H1 (cell line): ENCODE measurements around the gene ABCC9. TPM values are rescaled to one million over a fixed set of nuclear protein-coding genes. Genes with fewer than 3 reads are reported as not detected.

Experiments used
- CTCF ChIA-PET: fragments of 300-600 bp; sonication (Branson Sonifier 250); formaldehyde crosslinking; loops from one replicate; lab custom pipeline; 2021; ENCODE audit not compliant: partially characterized antibody; lab: Charles Lee
- POLR2A ChIA-PET: fragments of 300-600 bp; sonication (Branson Sonifier 250); formaldehyde crosslinking; loops from one replicate; lab custom pipeline; 2021; ENCODE audit warnings: inconsistent platforms; ENCODE audit not compliant: partially characterized antibody; lab: Charles Lee
- DNase-seq, 2 experiments: peaks; one replicate each; pipeline versions ENCODE4 v3.0.0 to v3.0.0-alpha.2; 2010 to 2022; ENCODE audit warnings: low spot score in 2 of 2, low read depth in 1 of 2, mixed read lengths in 1 of 2
- FAIRE-seq: peaks from 2 replicates; lab custom pipeline; 2011; peaks lifted over from hg19 to GRCh38; lab: Jason Lieb, UNC
- H2AFZ ChIP-seq: 2 replicates; pipeline ENCODE4 v1.8.1; 2012; ENCODE audit warnings: low read length, inconsistent platforms
- H2AK5ac ChIP-seq: 2 replicates; pipeline ENCODE4 v1.6.1; 2013; ENCODE audit warnings: low read depth, low read length
- H2BK120ac ChIP-seq: replicated peaks from 2 replicates; pipeline ENCODE3; 2013; ENCODE audit warnings: low read depth, low read length, inconsistent platforms
- H2BK12ac ChIP-seq: 2 replicates; pipeline ENCODE4 v1.6.1; 2013; ENCODE audit warnings: low read depth, low read length
- H2BK15ac ChIP-seq: 2 replicates; pipeline ENCODE4 v1.6.1; 2013; ENCODE audit warnings: low read length
- H2BK20ac ChIP-seq: 2 replicates; pipeline ENCODE4 v1.6.1; 2013; ENCODE audit warnings: low read length
- H2BK5ac ChIP-seq: 2 replicates; pipeline ENCODE4 v1.6.1; 2013; ENCODE audit warnings: low read depth, low read length
- H3K14ac ChIP-seq: 2 replicates; pipeline ENCODE4 v1.6.1; 2013; ENCODE audit warnings: inconsistent platforms; ENCODE audit not compliant: insufficient read length
- H3K18ac ChIP-seq: 2 replicates; pipeline ENCODE4 v1.6.1; 2013; ENCODE audit warnings: low read length; ENCODE audit errors: extremely low read depth
- H3K23ac ChIP-seq: 2 replicates; pipeline ENCODE4 v1.6.1; 2013; ENCODE audit warnings: inconsistent platforms; ENCODE audit not compliant: insufficient read length
- H3K23me2 ChIP-seq: 2 replicates; pipeline ENCODE4 v1.6.1; 2013; ENCODE audit warnings: low read depth, low read length
- H3K27ac ChIP-seq: 2 replicates; pipeline ENCODE4 v1.6.1; 2011; ENCODE audit warnings: low read depth, low read length, inconsistent platforms
- H3K27me3 ChIP-seq, 4 experiments: replicated peaks in 1 of 4; 1 replicate in 1 of 4; 2 replicates in 3 of 4; pipeline versions ENCODE4 v1.6.1 to v1.8.1; 2011 to 2013; ENCODE audit warnings: low read length in 3 of 4, mild to moderate bottlenecking in 3 of 4, inconsistent platforms in 2 of 4, mixed read lengths in 2 of 4, moderate library complexity in 1 of 4; ENCODE audit not compliant: control insufficient read depth in 3 of 4, insufficient read depth in 3 of 4; ENCODE audit errors: extremely low read depth in 1 of 4
- H3K36me3 ChIP-seq, 4 experiments: 2 replicates each; pipeline versions ENCODE4 v1.6.1 to v1.8.1; 2011 to 2013; ENCODE audit warnings: mild to moderate bottlenecking in 4 of 4, low read length in 3 of 4, moderate library complexity in 2 of 4, control low read depth in 1 of 4, inconsistent platforms in 1 of 4; ENCODE audit not compliant: insufficient read depth in 4 of 4, control insufficient read depth in 2 of 4
- H3K4ac ChIP-seq: replicated peaks from 2 replicates; pipeline ENCODE3; 2013; ENCODE audit warnings: low read length, low read depth, mixed read lengths, inconsistent platforms; ENCODE audit not compliant: insufficient read length
- H3K4me1 ChIP-seq, 4 experiments: replicated peaks in 1 of 4; 1 replicate in 1 of 4; 2 replicates in 3 of 4; pipeline versions ENCODE4 v1.6.1 to v1.8.1; 2011 to 2013; ENCODE audit warnings: low read length in 3 of 4, inconsistent platforms in 2 of 4, mixed read lengths in 1 of 4; ENCODE audit not compliant: insufficient read depth in 4 of 4, control insufficient read depth in 3 of 4
- H3K4me2 ChIP-seq, 2 experiments: 2 replicates each; pipeline versions ENCODE4 v1.6.1 to v1.8.1; 2011 to 2013; ENCODE audit warnings: low read depth in 2 of 2, low read length in 2 of 2, control low read depth in 1 of 2, inconsistent platforms in 1 of 2, mild to moderate bottlenecking in 1 of 2; ENCODE audit not compliant: insufficient read depth in 1 of 2
- H3K4me3 ChIP-seq, 4 experiments: fragments of 200-600, 300-600 bp in 1 of 4; sonication (generic), shearing (Covaris generic), sonication (Bioruptor Twin) in 1 of 4; 2 replicates each; pipeline versions ENCODE4 v1.5.1 to v1.8.1; 2011 to 2016; ENCODE audit warnings: low read length in 4 of 4, low read depth in 3 of 4, control low read depth in 2 of 4, inconsistent platforms in 2 of 4, mild to moderate bottlenecking in 2 of 4, mixed read lengths in 1 of 4, moderate library complexity in 1 of 4; ENCODE audit not compliant: insufficient read depth in 2 of 4; ENCODE audit errors: extremely low read depth in 1 of 4
- H3K56ac ChIP-seq: replicated peaks from 2 replicates; pipeline ENCODE3; 2013; ENCODE audit warnings: low read depth, mild to moderate bottlenecking, mixed read lengths, low read length, inconsistent platforms; ENCODE audit not compliant: insufficient read length
- H3K79me1 ChIP-seq: 2 replicates; pipeline ENCODE4 v1.6.1; 2013; ENCODE audit warnings: low read depth, low read length, control low read depth
- H3K79me2 ChIP-seq, 2 experiments: 2 replicates each; pipeline versions ENCODE4 v1.6.1 to v1.8.1; 2012 to 2013; ENCODE audit warnings: low read length in 2 of 2, mild to moderate bottlenecking in 2 of 2, inconsistent platforms in 1 of 2; ENCODE audit not compliant: insufficient read depth in 2 of 2, control insufficient read depth in 1 of 2
- H3K9ac ChIP-seq, 4 experiments: replicated peaks in 1 of 4; 1 replicate in 1 of 4; 2 replicates in 3 of 4; pipeline versions ENCODE4 v1.6.1 to v1.8.1; 2011 to 2013; ENCODE audit warnings: low read depth in 3 of 4, low read length in 3 of 4, control low read depth in 2 of 4, mild to moderate bottlenecking in 2 of 4, moderate library complexity in 2 of 4, inconsistent platforms in 1 of 4; ENCODE audit errors: extremely low read depth in 1 of 4
- H3K9me3 ChIP-seq, 2 experiments: 2 replicates each; pipeline versions ENCODE4 v1.6.1 to v1.8.1; 2012 to 2013; ENCODE audit warnings: mild to moderate bottlenecking in 2 of 2, moderate library complexity in 2 of 2, control low read depth in 1 of 2, inconsistent platforms in 1 of 2, low read depth in 1 of 2, low read length in 1 of 2, mixed read lengths in 1 of 2; ENCODE audit not compliant: insufficient read depth in 2 of 2
- H4K20me1 ChIP-seq, 2 experiments: replicated peaks in 1 of 2; 2 replicates each; pipeline versions ENCODE3 to v1.8.1; 2011 to 2013; ENCODE audit warnings: inconsistent platforms in 2 of 2, low read length in 2 of 2, mild to moderate bottlenecking in 1 of 2; ENCODE audit not compliant: insufficient read depth in 2 of 2, control insufficient read depth in 1 of 2
- H4K5ac ChIP-seq: 2 replicates; pipeline ENCODE4 v1.6.1; 2013; ENCODE audit warnings: low read length, low read depth, mixed read lengths, inconsistent platforms; ENCODE audit not compliant: insufficient read length
- H4K8ac ChIP-seq: 2 replicates; pipeline ENCODE4 v1.8.0; 2013; ENCODE audit warnings: mild to moderate bottlenecking, moderate library complexity, low read length, inconsistent platforms; ENCODE audit not compliant: insufficient read depth; ENCODE audit errors: extremely low read depth
- H4K91ac ChIP-seq: replicated peaks from 2 replicates; pipeline ENCODE3; 2013; ENCODE audit warnings: low read length, mixed read lengths, inconsistent platforms; ENCODE audit not compliant: insufficient read length
- CBX5 ChIP-seq: fragments of 300-800, 300-1000 bp; sonication (generic); IDR thresholded peaks from 2 replicates; pipeline ENCODE4 v1.7.1; 2016; ENCODE audit warnings: antibody characterized with exemption, low read length, low read depth
- CBX8 ChIP-seq: fragments of 300-800, 300-1000 bp; sonication (generic); IDR thresholded peaks from 2 replicates; pipeline ENCODE4 v1.7.1; 2016; ENCODE audit warnings: low read depth, low read length, borderline replicate concordance
- KDM1A ChIP-seq: fragments of 200-600, 300-600 bp; sonication (generic); IDR thresholded peaks from 2 replicates; pipeline ENCODE4 v1.7.1; 2016; ENCODE audit warnings: mild to moderate bottlenecking, low read length, borderline replicate concordance
- KDM4A ChIP-seq: IDR thresholded peaks from one replicate; pipeline ENCODE4 v1.7.1; 2012; ENCODE audit warnings: low read depth, mild to moderate bottlenecking, moderate library complexity, low read length, inconsistent platforms; ENCODE audit not compliant: severe bottlenecking
- KDM5A ChIP-seq: fragments of 200-600 bp; IDR thresholded peaks from 2 replicates; pipeline ENCODE4 v1.7.1; 2012; ENCODE audit warnings: mild to moderate bottlenecking, low read length, inconsistent platforms, mixed read lengths
- RFX5 ChIP-seq: IDR thresholded peaks from 2 replicates; pipeline ENCODE4 v1.6.1; 2011; ENCODE audit warnings: low read depth, low read length, improper control_type of control experiment, borderline replicate concordance
- SIN3A ChIP-seq, 2 experiments: IDR thresholded peaks in 1 of 2; conservative IDR thresholded peaks in 1 of 2; 2 replicates each; pipeline ENCODE4 v1.6.1; 2011 to 2012; ENCODE audit warnings: low read length in 2 of 2, improper control_type of control experiment in 1 of 2, low read depth in 1 of 2, mild to moderate bottlenecking in 1 of 2
- SIRT6 ChIP-seq: IDR thresholded peaks from one replicate; pipeline ENCODE4 v1.7.1; 2012; ENCODE audit warnings: low read length, inconsistent platforms
- SP1 ChIP-seq: IDR thresholded peaks from 2 replicates; pipeline ENCODE4 v1.6.1; 2011; ENCODE audit warnings: low read depth, low read length
- SRF ChIP-seq: IDR thresholded peaks from 2 replicates; pipeline ENCODE4 v1.6.1; 2011; ENCODE audit warnings: mild to moderate bottlenecking, low read depth, low read length, moderate library complexity
- WGBS, 2 experiments: shearing (Covaris generic) in 1 of 2; methylation state at CpG; one replicate each; pipeline versions ENCODE4 v1.1.6 to v1.1.7; 2013 to 2015; ENCODE audit warnings: low lambda C conversion rate in 2 of 2, mixed read lengths in 2 of 2, inconsistent platforms in 1 of 2, low coverage in 1 of 2, missing lambda C conversion rate in 1 of 2; ENCODE audit not compliant: insufficient replicate concordance in 2 of 2, insufficient coverage in 1 of 2, insufficient read length in 1 of 2; ENCODE audit errors: extremely low coverage in 1 of 2, missing lambda C conversion rate in 1 of 2; 5-methylcytosine and 5-hydroxymethylcytosine counted together
- polyA plus RNA-seq, 7 experiments: library from polyadenylated mRNA; depleted of rRNA in 3 of 7; stranded (reverse) in 5 of 7; unstranded in 2 of 7; fragments of >200 nt in 5 of 7; fragments of 200-250 nt in 2 of 7; gene quantifications; 1 replicate in 5 of 7; 2 replicates in 1 of 7; 4 replicates in 1 of 7; pipeline versions ENCODE4 v1.2.1 to v1.2.3, GENCODE V29; 2011 to 2013; ENCODE audit warnings: missing spikeins in 2 of 7, mixed read lengths in 2 of 7
- total RNA-seq: library from RNA; stranded (reverse); fragmentation: NEBNext Ultra II Directional; extraction: Animal tissue kit (Norgen Biotek cat#: 25700); gene quantifications from 2 replicates; pipeline ENCODE4 v1.2.1, GENCODE V29; 2021
- TF ChIP-seq, protein P1 (sequence below): IDR thresholded peaks from 2 replicates; pipeline ENCODE4 v1.6.1; 2011; ENCODE audit warnings: low read depth, mild to moderate bottlenecking, low read length; ENCODE audit not compliant: insufficient read depth
- TF ChIP-seq, protein P2 (sequence below): IDR thresholded peaks from 2 replicates; pipeline ENCODE4 v1.6.1; 2011; ENCODE audit warnings: low read length, improper control_type of control experiment
- TF ChIP-seq, protein P3 (sequence below): IDR thresholded peaks from 2 replicates; pipeline ENCODE4 v1.6.1; 2012; ENCODE audit warnings: inconsistent platforms

The ABCC9 gene
- total and polyA plus RNA-seq, 2 of the 8 experiments (the other 6 are each of a cell fraction or from before 2014, with no cell fraction given) = under 0.01 TPM; not detected in 1

DNA sequence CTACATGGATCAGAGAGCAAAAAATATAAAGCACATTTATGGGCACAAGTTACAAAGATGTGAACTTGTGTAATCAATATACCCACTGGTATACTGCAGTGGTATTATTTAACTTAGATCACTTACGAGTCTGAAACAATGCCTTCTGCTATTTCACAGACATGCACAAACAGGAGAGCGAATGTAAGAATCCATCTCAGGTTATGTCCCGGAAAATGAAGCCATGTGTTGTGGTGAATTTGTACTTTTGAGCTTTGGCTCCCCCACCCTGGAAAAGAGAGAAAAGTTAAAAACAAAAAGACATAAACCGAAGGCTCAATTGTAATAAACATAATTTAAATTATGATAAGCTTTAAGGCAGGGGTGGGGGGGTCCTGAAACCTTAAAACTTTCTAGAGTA lies 7.6 kb downstream of the ABCC9 start:
- no peak overlapping the region for H3K23ac ChIP-seq
- H3K4me1 ChIP-seq = no peaks in the 10 kb centered on the region
- H2BK20ac ChIP-seq = no peak overlapping the region
- no peak overlapping the region for H3K56ac ChIP-seq
- H4K20me1 ChIP-seq = no peaks in the 10 kb centered on the region
- H3K9me3 ChIP-seq = no peaks in the 10 kb centered on the region
- no peak overlapping the region for H2AK5ac ChIP-seq
- H2BK15ac ChIP-seq = no peak overlapping the region
- ChIA-PET POLR2A (no interaction called here), CTCF (interaction anchor here (1.4 kb wide), 1 partner anchor 56 kb away, joined by 3 read pairs; no protein-coding TSS in a partner anchor)
- no peak overlapping the region for H4K91ac ChIP-seq
- H3K23me2 ChIP-seq = no peaks in the 10 kb centered on the region
- H2BK5ac ChIP-seq = no peak overlapping the region
- H2BK12ac ChIP-seq = no peak overlapping the region
- no peaks in the 10 kb centered on the region for H3K27me3 ChIP-seq
- FAIRE-seq (no peak), DNase-seq (no peak)
- H3K18ac ChIP-seq = no peak overlapping the region
- H3K9ac ChIP-seq = no peak overlapping the region
- no peak overlapping the region for H3K27ac ChIP-seq
- H4K5ac ChIP-seq = no peak overlapping the region
- H3K36me3 ChIP-seq = no peaks in the 10 kb centered on the region
- no peak overlapping the region for H3K4me3 ChIP-seq
- H3K4ac ChIP-seq = no peak overlapping the region
- H2AFZ ChIP-seq = no peak overlapping the region
- no peaks in the 10 kb centered on the region for H3K79me1 ChIP-seq
- H3K14ac ChIP-seq = no peak overlapping the region
- H2BK120ac ChIP-seq = no peak overlapping the region
- H3K79me2 ChIP-seq = no peaks in the 10 kb centered on the region
- 94% methylated on average over 4 of the region's 4 CpGs; no CpG with 5 or more reads in 1 of the 2 experiments for WGBS, 2 experiments
- H4K8ac ChIP-seq = no peak overlapping the region
- no peak overlapping the region for H3K4me2 ChIP-seq
- TF ChIP-seq CBX8 (no peak), SIRT6 (no peak), KDM4A (no peak), SRF (no peak), SIN3A (conservative IDR thresholded peaks at IDR 0.05 in 1 of 2, IDR thresholded peaks at IDR 0.05 in 1 of 2; ENCODE audit: low read depth in 1 of 2, low read length in 2 of 2) (no peak), KDM5A (no peak), CBX5 (no peak), KDM1A (no peak), RFX5 (no peak), SP1 (no peak)
- TF ChIP-seq, protein P1, sequence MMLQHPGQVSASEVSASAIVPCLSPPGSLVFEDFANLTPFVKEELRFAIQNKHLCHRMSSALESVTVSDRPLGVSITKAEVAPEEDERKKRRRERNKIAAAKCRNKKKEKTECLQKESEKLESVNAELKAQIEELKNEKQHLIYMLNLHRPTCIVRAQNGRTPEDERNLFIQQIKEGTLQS = no peak
- TF ChIP-seq, protein P2, sequence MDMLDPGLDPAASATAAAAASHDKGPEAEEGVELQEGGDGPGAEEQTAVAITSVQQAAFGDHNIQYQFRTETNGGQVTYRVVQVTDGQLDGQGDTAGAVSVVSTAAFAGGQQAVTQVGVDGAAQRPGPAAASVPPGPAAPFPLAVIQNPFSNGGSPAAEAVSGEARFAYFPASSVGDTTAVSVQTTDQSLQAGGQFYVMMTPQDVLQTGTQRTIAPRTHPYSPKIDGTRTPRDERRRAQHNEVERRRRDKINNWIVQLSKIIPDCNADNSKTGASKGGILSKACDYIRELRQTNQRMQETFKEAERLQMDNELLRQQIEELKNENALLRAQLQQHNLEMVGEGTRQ = no peak
- TF ChIP-seq, protein P3, sequence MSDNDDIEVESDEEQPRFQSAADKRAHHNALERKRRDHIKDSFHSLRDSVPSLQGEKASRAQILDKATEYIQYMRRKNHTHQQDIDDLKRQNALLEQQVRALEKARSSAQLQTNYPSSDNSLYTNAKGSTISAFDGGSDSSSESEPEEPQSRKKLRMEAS = no peak
